Cardiac muscle cell (in vitro differentiated cells and primary cell): ENCODE data around the gene GNB5. TPM values are rescaled to one million over a fixed set of nuclear protein-coding genes. Genes with fewer than 3 reads are reported as not detected.

ENCODE experiments used
- DNase-seq, 2 donors: peaks; one replicate each; pipeline versions ENCODE4 v3.0.0 to v3.0.0-alpha.2; 2010 to 2017; ENCODE audit warnings: low read depth in 1 of 2, low spot score in 1 of 2
- H3K27ac ChIP-seq: fragments of 200-600 bp; sonication (generic); 2 replicates; pipeline ENCODE4 v1.5.1; 2016
- H3K27me3 ChIP-seq: fragments of 200-600 bp; sonication (generic); 2 replicates; pipeline ENCODE4 v1.6.0; 2016; ENCODE audit warnings: control low read depth
- H3K36me3 ChIP-seq: fragments of 200-600 bp; sonication (generic); 2 replicates; pipeline ENCODE4 v1.5.1; 2016; ENCODE audit warnings: control low read depth
- H3K4me1 ChIP-seq: fragments of 200-600 bp; sonication (generic); 2 replicates; pipeline ENCODE4 v1.8.1; 2017; ENCODE audit warnings: low read depth, mild to moderate bottlenecking, mixed run types
- H3K4me3 ChIP-seq: fragments of 200-600 bp; sonication (generic); 2 replicates; pipeline ENCODE4 v1.5.1; 2016; ENCODE audit warnings: mild to moderate bottlenecking
- H3K9me3 ChIP-seq: fragments of 200-600 bp; sonication (generic); 2 replicates; pipeline ENCODE4 v1.5.1; 2017; ENCODE audit warnings: low read depth, mild to moderate bottlenecking, control low read depth
- polyA plus RNA-seq: library from polyadenylated mRNA; unstranded; fragments of >200 nt; fragmentation: Nextera tagmentation; extraction: Ambion mirVana; gene quantifications from 2 replicates; pipeline ENCODE4 v1.2.1, GENCODE V29; 2016
- total RNA-seq: library from RNA; depleted of rRNA; stranded (reverse); fragments of >200 nt; gene quantifications from 2 replicates; pipeline ENCODE4 v1.2.3, GENCODE V29; 2016
- TF ChIP-seq, protein P1 (sequence below): IDR thresholded peaks from 2 replicates; pipeline ENCODE4 v1.5.1; 2012; ENCODE audit warnings: low read depth, mild to moderate bottlenecking, low read length

The GNB5 gene
- total and polyA plus RNA-seq, 2 experiments from 2014 or later: 31.2 to 50.2 TPM

DNA sequence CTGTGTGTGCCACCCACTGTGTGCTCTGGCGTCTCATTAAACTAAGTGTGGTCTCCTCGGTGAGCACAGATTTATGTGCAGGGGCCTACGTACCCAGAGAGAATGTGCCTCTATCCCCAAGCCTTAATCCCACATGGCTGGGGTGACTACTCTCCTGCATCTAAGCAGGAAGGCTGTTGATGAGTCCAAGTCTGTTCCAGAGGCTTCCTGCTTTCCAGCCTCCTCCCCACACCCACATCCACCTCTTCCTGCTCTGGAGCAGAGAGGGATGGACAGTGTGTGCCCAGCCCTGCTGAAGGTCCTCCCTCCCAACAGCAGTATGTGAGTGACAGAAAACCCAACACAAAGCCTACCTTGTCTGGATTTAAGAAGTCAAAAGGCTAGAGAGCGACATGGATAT lies 39.8 kb downstream of the GNB5 start:
- Histone ChIP-seq H3K4me1 (peaks cover 6% of the 10 kb centered on the region), H3K36me3 (no peaks in the 10 kb centered on the region), H3K9me3 (no peaks in the 10 kb centered on the region), H3K27ac (no peak overlapping the region), H3K4me3 (no peak overlapping the region), H3K27me3 (no peaks in the 10 kb centered on the region)
- TF ChIP-seq, protein P1, sequence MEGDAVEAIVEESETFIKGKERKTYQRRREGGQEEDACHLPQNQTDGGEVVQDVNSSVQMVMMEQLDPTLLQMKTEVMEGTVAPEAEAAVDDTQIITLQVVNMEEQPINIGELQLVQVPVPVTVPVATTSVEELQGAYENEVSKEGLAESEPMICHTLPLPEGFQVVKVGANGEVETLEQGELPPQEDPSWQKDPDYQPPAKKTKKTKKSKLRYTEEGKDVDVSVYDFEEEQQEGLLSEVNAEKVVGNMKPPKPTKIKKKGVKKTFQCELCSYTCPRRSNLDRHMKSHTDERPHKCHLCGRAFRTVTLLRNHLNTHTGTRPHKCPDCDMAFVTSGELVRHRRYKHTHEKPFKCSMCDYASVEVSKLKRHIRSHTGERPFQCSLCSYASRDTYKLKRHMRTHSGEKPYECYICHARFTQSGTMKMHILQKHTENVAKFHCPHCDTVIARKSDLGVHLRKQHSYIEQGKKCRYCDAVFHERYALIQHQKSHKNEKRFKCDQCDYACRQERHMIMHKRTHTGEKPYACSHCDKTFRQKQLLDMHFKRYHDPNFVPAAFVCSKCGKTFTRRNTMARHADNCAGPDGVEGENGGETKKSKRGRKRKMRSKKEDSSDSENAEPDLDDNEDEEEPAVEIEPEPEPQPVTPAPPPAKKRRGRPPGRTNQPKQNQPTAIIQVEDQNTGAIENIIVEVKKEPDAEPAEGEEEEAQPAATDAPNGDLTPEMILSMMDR: no peak
- DNase-seq: no peak

DNA sequence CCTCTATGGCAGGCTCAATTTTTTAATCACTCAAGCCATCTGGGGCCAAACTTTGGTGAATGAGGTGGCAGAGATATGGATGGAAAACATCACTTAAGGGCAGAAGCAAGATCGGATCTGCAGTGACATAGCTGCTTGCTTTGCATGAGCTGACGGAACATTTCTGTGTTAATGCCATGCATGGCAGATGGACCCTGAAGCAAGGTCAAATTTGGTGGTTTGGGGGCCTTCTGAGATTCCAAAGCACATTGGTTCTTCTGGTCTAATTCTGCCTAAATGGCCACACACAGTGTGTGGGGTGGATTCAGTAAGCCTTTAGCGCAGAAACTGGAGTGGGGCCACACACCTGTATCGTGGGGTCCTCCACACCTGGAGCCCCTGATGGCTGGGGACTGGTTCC lies 40.3 kb downstream of the GNB5 start:
- Histone ChIP-seq H3K27me3 (no peaks in the 10 kb centered on the region), H3K36me3 (no peaks in the 10 kb centered on the region)

DNA sequence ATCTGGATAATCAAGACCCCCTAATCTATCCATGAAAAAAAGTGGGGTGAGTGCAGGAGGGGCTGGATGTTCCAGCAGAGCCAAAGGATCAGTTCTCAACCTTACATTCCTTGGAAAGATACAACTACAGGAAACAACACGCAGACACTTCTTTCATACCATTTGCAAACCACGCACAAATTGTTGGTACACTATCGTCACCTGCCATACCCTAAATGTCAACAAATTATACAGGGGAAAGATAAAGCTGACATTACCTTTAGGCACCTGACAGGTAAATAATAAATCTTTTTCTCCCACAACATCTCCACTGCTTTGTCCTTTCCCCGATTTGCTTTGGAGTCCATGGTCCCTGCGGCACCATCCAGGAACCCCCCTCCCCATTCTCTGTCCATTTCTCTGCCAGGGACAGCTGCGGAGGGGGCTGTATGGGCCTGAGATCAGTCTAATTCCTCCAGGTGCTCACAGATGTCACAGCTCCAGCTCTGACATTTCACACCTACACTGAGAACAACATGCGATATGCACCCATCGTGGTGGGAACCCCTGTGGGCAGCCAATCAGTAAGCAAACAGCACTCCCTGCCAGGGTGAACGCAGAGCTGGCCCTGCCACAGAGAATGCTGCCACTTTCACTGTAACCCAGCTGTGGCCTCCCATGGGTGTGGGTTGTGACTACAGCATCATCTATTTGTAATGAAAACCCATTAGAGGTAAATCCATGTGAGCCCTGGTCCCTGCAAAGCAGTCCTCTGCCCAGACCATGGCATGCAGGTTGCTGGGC lies 41.0 kb downstream of the GNB5 start:
- Histone ChIP-seq H3K4me3 (no peak overlapping the region), H3K9me3 (no peaks in the 10 kb centered on the region), H3K27me3 (no peaks in the 10 kb centered on the region), H3K27ac (no peak overlapping the region), H3K36me3 (no peaks in the 10 kb centered on the region), H3K4me1 (peaks cover under 1% of the 10 kb centered on the region)
- DNase-seq: no peak
- TF ChIP-seq, protein P1: no peak

More for the DNA sequence above, 40.3 kb downstream of the GNB5 start:
- Histone ChIP-seq H3K4me3 (no peak overlapping the region), H3K9me3 (no peaks in the 10 kb centered on the region), H3K4me1 (peaks cover 6% of the 10 kb centered on the region), H3K27ac (no peak overlapping the region)
- TF ChIP-seq, protein P1: no peak
- no peak for DNase-seq

DNA sequence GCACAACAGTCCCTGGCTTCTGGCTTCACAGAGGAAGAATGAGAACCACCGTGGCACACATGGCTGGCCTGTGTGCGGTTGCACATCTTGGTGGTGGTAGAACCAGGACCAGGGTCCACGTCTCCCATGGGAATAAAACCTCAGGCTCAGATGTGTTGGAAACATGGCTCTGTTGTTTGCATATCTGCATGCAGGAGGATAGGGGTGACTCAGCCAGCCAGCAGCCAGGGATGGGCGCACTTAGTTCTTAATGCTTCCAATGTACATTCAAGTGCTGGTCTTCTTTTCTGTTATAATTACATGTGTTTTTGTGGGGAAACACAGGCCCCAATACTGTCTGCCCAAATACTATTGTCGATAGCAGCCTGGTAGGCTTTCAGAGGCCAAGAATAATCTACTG lies 42.8 kb downstream of the GNB5 start:
- no peak for DNase-seq
- H3K4me3 ChIP-seq: no peak overlapping the region
- TF ChIP-seq, protein P1: no peak

DNA sequence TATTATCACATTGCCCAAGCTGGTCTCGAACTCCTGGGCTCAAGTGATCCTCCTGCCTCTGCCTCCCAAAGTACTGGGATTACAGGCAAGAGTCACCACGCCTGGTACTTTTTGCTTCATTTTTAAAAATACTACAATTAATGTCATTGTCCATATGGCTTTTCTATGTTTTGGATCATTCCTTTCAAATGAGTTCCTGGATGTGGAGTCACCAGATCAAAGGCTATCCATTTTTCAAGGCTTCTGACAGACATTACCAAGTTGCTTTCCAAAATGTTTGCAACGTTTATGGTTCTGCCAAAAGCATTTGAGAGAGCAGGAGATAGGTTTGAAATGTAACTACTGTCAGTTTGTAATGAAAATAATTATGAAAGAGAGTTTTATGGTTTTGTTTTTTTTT lies 44.4 kb downstream of the GNB5 start:
- no peak for DNase-seq

More for the DNA sequence above, 42.8 kb downstream of the GNB5 start:
- Histone ChIP-seq H3K27me3 (no peaks in the 10 kb centered on the region), H3K27ac (no peak overlapping the region), H3K36me3 (no peaks in the 10 kb centered on the region), H3K9me3 (no peaks in the 10 kb centered on the region), H3K4me1 (no peaks in the 10 kb centered on the region)

More for the DNA sequence above, 44.4 kb downstream of the GNB5 start:
- TF ChIP-seq, protein P1: no peak
- Histone ChIP-seq H3K27me3 (no peaks in the 10 kb centered on the region), H3K4me3 (no peak overlapping the region), H3K4me1 (no peaks in the 10 kb centered on the region), H3K27ac (no peak overlapping the region), H3K36me3 (no peaks in the 10 kb centered on the region), H3K9me3 (no peaks in the 10 kb centered on the region)
